IMR-90 (cell line): ENCODE measurements around the gene LTF. TPM values are rescaled to one million over a fixed set of nuclear protein-coding genes. Genes with fewer than 3 reads are reported as not detected.

Source experiments
- ATAC-seq: fragments of 200-7000 bp; cut with Tn5 transposase; 2 replicates; pipeline ENCODE4 v1.9.1; 2020; ENCODE audit warnings: low read depth, mild to moderate bottlenecking, moderate library complexity
- BruUV-seq: library from RNA; stranded (reverse); fragments of 400-500 nt; replicated peaks from 2 replicates; lab custom pipeline; 2021; lab: Mats Ljungman, UMichigan
- CTCF ChIA-PET: fragments of 300-600 bp; formaldehyde crosslinking; extraction: SDS; loops from one replicate; lab custom pipeline; 2021; ENCODE audit warnings: antibody characterized with exemption; lab: Yijun Ruan, JAX
- POLR2A ChIA-PET: fragments of 300-600 bp; sonication (Branson Sonifier 250); formaldehyde crosslinking; loops from one replicate; lab custom pipeline; 2022; ENCODE audit warnings: antibody characterized with exemption; ENCODE audit not compliant: unreplicated experiment; lab: Charles Lee
- DNase-seq: peaks from one replicate; pipeline ENCODE4 v3.0.0; 2013
- H2AFZ ChIP-seq: replicated peaks from 2 replicates; pipeline ENCODE3; 2013; ENCODE audit warnings: low read length, mild to moderate bottlenecking; ENCODE audit not compliant: poor library complexity
- H2AK5ac ChIP-seq: 2 replicates; pipeline ENCODE4 v1.6.1; 2013; ENCODE audit warnings: low read depth, low read length, inconsistent platforms
- H2AK9ac ChIP-seq: replicated peaks from 2 replicates; pipeline ENCODE3; 2013; ENCODE audit warnings: mild to moderate bottlenecking, low read depth, low read length, moderate library complexity; ENCODE audit not compliant: poor library complexity
- H2BK120ac ChIP-seq: 2 replicates; pipeline ENCODE4 v1.6.1; 2013; ENCODE audit warnings: low read depth, low read length, inconsistent platforms
- H2BK15ac ChIP-seq: 3 replicates; pipeline ENCODE4 v1.6.1; 2013; ENCODE audit warnings: low read depth, low read length, inconsistent platforms
- H2BK20ac ChIP-seq: 2 replicates; pipeline ENCODE4 v1.6.1; 2013; ENCODE audit warnings: low read depth, mild to moderate bottlenecking, inconsistent platforms, low read length, moderate library complexity
- H2BK5ac ChIP-seq: 2 replicates; pipeline ENCODE4 v1.6.1; 2013; ENCODE audit warnings: mild to moderate bottlenecking, low read depth, low read length, inconsistent platforms; ENCODE audit not compliant: poor library complexity, severe bottlenecking
- H3K14ac ChIP-seq: replicated peaks from 2 replicates; pipeline ENCODE4 v1.6.1; 2013; ENCODE audit warnings: low read depth, low read length, inconsistent platforms
- H3K18ac ChIP-seq: 2 replicates; pipeline ENCODE4 v1.6.1; 2013; ENCODE audit warnings: low read depth, low read length, control low read depth
- H3K23ac ChIP-seq: 2 replicates; pipeline ENCODE4 v1.6.1; 2013; ENCODE audit warnings: low read depth, low read length, inconsistent platforms
- H3K27ac ChIP-seq: 2 replicates; pipeline ENCODE4 v1.5.1; 2013; ENCODE audit warnings: mild to moderate bottlenecking, control low read depth, low read length; ENCODE audit not compliant: insufficient read depth
- H3K27me3 ChIP-seq: 2 replicates; pipeline ENCODE4 v1.6.1; 2013; ENCODE audit warnings: low read length; ENCODE audit not compliant: control insufficient read depth, insufficient read depth
- H3K36me3 ChIP-seq: 2 replicates; pipeline ENCODE4 v1.6.1; 2013; ENCODE audit warnings: low read length, mixed read lengths; ENCODE audit not compliant: control insufficient read depth, insufficient read depth
- H3K4ac ChIP-seq: 2 replicates; pipeline ENCODE4 v1.6.1; 2013; ENCODE audit warnings: low read depth, low read length, inconsistent platforms
- H3K4me1 ChIP-seq: 2 replicates; pipeline ENCODE4 v1.6.1; 2013; ENCODE audit warnings: low read length, mixed read lengths; ENCODE audit not compliant: control insufficient read depth, insufficient read depth
- H3K4me2 ChIP-seq: 2 replicates; pipeline ENCODE4 v1.6.1; 2013; ENCODE audit warnings: low read depth, mild to moderate bottlenecking, control low read depth, low read length, moderate library complexity
- H3K4me3 ChIP-seq: 2 replicates; pipeline ENCODE4 v1.5.1; 2013; ENCODE audit warnings: low read depth, mild to moderate bottlenecking, control low read depth, low read length, moderate library complexity; ENCODE audit not compliant: insufficient read depth
- H3K56ac ChIP-seq: 2 replicates; pipeline ENCODE4 v1.6.1; 2013; ENCODE audit warnings: low read length, inconsistent platforms; ENCODE audit not compliant: insufficient read depth; ENCODE audit errors: extremely low read depth
- H3K79me1 ChIP-seq, 2 experiments: 2 replicates each; pipeline ENCODE4 v1.6.1; 2013; ENCODE audit warnings: low read length in 2 of 2, inconsistent platforms in 1 of 2, low read depth in 1 of 2
- H3K9ac ChIP-seq: 2 replicates; pipeline ENCODE4 v1.6.1; 2013; ENCODE audit warnings: low read depth, low read length, control low read depth
- H3K9me1 ChIP-seq: 2 replicates; pipeline ENCODE4 v1.6.1; 2013; ENCODE audit warnings: low read length, inconsistent platforms; ENCODE audit not compliant: insufficient read depth
- H3K9me3 ChIP-seq: 2 replicates; pipeline ENCODE4 v1.6.1; 2013; ENCODE audit warnings: low read length; ENCODE audit not compliant: control insufficient read depth, insufficient read depth
- H4K20me1 ChIP-seq: 2 replicates; pipeline ENCODE4 v1.6.1; 2013; ENCODE audit warnings: low read length, inconsistent platforms; ENCODE audit not compliant: insufficient read depth
- H4K5ac ChIP-seq: 2 replicates; pipeline ENCODE4 v1.6.1; 2013; ENCODE audit warnings: mild to moderate bottlenecking, low read depth, low read length, control low read depth
- H4K8ac ChIP-seq, 2 experiments: 2 replicates each; pipeline ENCODE4 v1.6.1; 2013; ENCODE audit warnings: low read depth in 2 of 2, low read length in 2 of 2, control low read depth in 1 of 2, inconsistent platforms in 1 of 2
- H4K91ac ChIP-seq: 2 replicates; pipeline ENCODE4 v1.6.1; 2013; ENCODE audit warnings: low read depth, low read length, inconsistent platforms; ENCODE audit not compliant: insufficient read depth
- BHLHE40 ChIP-seq: fragments of 150-350 bp; IDR thresholded peaks from 2 replicates; pipeline ENCODE4 v1.6.1; 2016; ENCODE audit warnings: mild to moderate bottlenecking, low read depth, low read length
- CEBPB ChIP-seq: IDR thresholded peaks from 2 replicates; pipeline ENCODE4 v1.6.1; 2012; ENCODE audit warnings: low read depth, low read length, improper control_type of control experiment
- CHD1 ChIP-seq: IDR thresholded peaks from 2 replicates; pipeline ENCODE4 v1.6.1; 2012; ENCODE audit warnings: low read depth, low read length, improper control_type of control experiment
- CTCF ChIP-seq: conservative IDR thresholded peaks from 2 replicates; pipeline ENCODE4 v1.5.1; 2012; ENCODE audit warnings: mild to moderate bottlenecking, low read depth, low read length, improper control_type of control experiment
- ELK1 ChIP-seq: fragments of 150-350 bp; IDR thresholded peaks from 2 replicates; pipeline ENCODE4 v1.6.1; 2016; ENCODE audit warnings: low read depth, mild to moderate bottlenecking, low read length, moderate library complexity, borderline replicate concordance
- FOS ChIP-seq: fragments of 150-350 bp; IDR thresholded peaks from 2 replicates; pipeline ENCODE4 v1.6.1; 2016; ENCODE audit warnings: low read depth, low read length
- MAFK ChIP-seq: IDR thresholded peaks from 2 replicates; pipeline ENCODE4 v1.6.1; 2012; ENCODE audit warnings: low read depth, low read length, improper control_type of control experiment
- MAZ ChIP-seq: IDR thresholded peaks from 2 replicates; pipeline ENCODE4 v1.6.1; 2012; ENCODE audit warnings: low read depth, mild to moderate bottlenecking, low read length, improper control_type of control experiment, moderate library complexity, borderline replicate concordance
- MXI1 ChIP-seq: IDR thresholded peaks from 2 replicates; pipeline ENCODE4 v1.6.1; 2012; ENCODE audit warnings: low read depth, mild to moderate bottlenecking, low read length, moderate library complexity, borderline replicate concordance
- NFE2L2 ChIP-seq: fragments of 150-350 bp; IDR thresholded peaks from 2 replicates; pipeline ENCODE4 v1.6.1; 2016; ENCODE audit warnings: low read depth, mild to moderate bottlenecking, low read length
- POLR2A ChIP-seq: IDR thresholded peaks from 2 replicates; pipeline ENCODE4 v1.6.1; 2012; ENCODE audit warnings: mild to moderate bottlenecking, low read depth, low read length
- RCOR1 ChIP-seq: IDR thresholded peaks from 2 replicates; pipeline ENCODE4 v1.6.1; 2012; ENCODE audit warnings: mild to moderate bottlenecking, low read length, improper control_type of control experiment; ENCODE audit not compliant: insufficient replicate concordance
- RFX5 ChIP-seq: IDR thresholded peaks from 2 replicates; pipeline ENCODE4 v1.8.0; 2012; ENCODE audit warnings: low read depth, mild to moderate bottlenecking, low read length, moderate library complexity
- SMC3 ChIP-seq: fragments of 150-350 bp; IDR thresholded peaks from 2 replicates; pipeline ENCODE4 v1.6.1; 2016; ENCODE audit warnings: low read depth, mild to moderate bottlenecking, antibody characterized with exemption, low read length, moderate library complexity
- USF2 ChIP-seq: fragments of 150-350 bp; IDR thresholded peaks from 2 replicates; pipeline ENCODE4 v1.6.1; 2017; ENCODE audit warnings: mild to moderate bottlenecking, antibody characterized with exemption, low read length, low read depth
- WGBS, 2 experiments: methylation state at CpG; one replicate each; pipeline versions ENCODE4 v1.1.5 to v1.1.7; 2013; ENCODE audit warnings: missing lambda C conversion rate in 2 of 2; ENCODE audit not compliant: insufficient read length in 1 of 2; ENCODE audit errors: extremely low coverage in 2 of 2; 5-methylcytosine and 5-hydroxymethylcytosine counted together
- dilution Hi-C: fragments of 300-500 bp; cut with HindIII; formaldehyde crosslinking; loops from one replicate; pipeline ENCODE4 v1.14.3; 2018; ENCODE audit warnings: low sequenced_read_pairs; ENCODE audit not compliant: unreplicated experiment
- in situ Hi-C: fragments of 300-500 bp; cut with MboI; formaldehyde crosslinking; loops from 3 replicates; pipeline ENCODE4 v1.14.3; 2019; ENCODE audit warnings: low sequenced_read_pairs, inconsistent platforms, mixed read lengths
- intact Hi-C: fragments of 100-400 bp; cut with micrococcal nuclease; formaldehyde crosslinking; loops from 2 replicates; pipeline ENCODE4 v1.10.0; 2022
- polyA plus RNA-seq, 3 experiments: library from polyadenylated mRNA; depleted of rRNA; stranded (reverse); fragments of >200 nt; gene quantifications; 2 replicates each; pipeline ENCODE4 v1.2.3, GENCODE V29; 2012; ENCODE audit warnings: low replicate concordance in 1 of 3
- total RNA-seq: library from RNA; depleted of rRNA; stranded (reverse); fragments of >200 nt; gene quantifications from 2 replicates; pipeline ENCODE4 v1.2.3, GENCODE V29; 2012

Gene LTF
- total and polyA plus RNA-seq, 2 of the 4 experiments (the other 2 are of a cell fraction): not detected

DNA sequence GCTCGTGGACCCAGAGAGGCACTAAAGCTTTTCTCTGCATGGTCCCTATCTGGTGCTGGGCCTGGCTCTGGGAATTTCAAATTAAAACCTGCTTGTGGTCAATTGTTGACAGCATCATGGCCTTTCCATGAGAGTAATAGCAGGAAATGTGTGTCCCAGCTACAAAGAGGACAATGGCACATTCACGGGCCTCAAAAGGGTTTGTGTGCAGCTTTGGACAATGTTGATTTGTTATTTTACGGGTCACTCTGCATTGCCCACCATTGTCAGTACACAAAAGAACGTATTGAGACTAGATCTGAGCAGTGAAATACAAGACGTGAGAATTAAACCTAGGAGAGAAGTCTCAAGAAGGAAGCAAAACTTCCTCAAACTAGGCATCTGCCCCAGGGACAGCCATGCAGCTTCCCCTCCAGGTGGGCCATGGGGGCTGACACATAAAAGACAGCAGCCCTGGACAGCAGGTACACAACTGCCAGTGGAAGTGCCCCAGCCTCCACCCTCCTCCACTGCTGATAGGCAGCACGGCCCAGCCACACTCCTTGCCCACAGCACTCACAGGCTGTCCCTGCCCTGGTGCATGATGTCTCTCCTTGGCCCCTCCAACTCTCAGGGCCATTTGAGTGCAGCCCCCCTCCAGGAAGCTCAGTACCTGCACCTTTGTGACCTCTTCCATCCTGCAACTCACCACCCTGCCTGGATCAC lies 15.9 kb upstream of the LTF start:
- BruUV-seq: no TSS peak
- Histone ChIP-seq H3K4me2 (no peak overlapping the region), H3K23ac (no peak overlapping the region), H3K4me3 (no peak overlapping the region), H2BK5ac (no peak overlapping the region), H2BK120ac (peak overlapping the region; percentile 31), H2AK5ac (peak overlapping the region; percentile 71; the same call in 1 of the 2 replicates), H3K27ac (no peak overlapping the region), H3K9me1 (peaks cover 10% of the 10 kb centered on the region), H4K91ac (peak overlapping the region; percentile 48), H3K14ac (no peak overlapping the region), H3K4ac (peak overlapping the region; percentile 12; the same call in 1 of the 2 replicates), H3K79me1 (no peaks in the 10 kb centered on the region), H4K20me1 (no peaks in the 10 kb centered on the region), H4K8ac (0 out of 4 replicates have a peak overlapping the region, but pooled peaks of 1 of the 2 experiments have one; percentile 39), H4K5ac (no peak overlapping the region), H2AK9ac (no peak overlapping the region), H3K9ac (no peak overlapping the region), H3K56ac (no peak overlapping the region), H2BK15ac (peak overlapping the region; percentile 59; the same call in 1 of the 3 replicates), H3K9me3 (peaks cover under 1% of the 10 kb centered on the region; the same call in 1 of the 2 replicates), H2BK20ac (peak overlapping the region; percentile 66), H3K4me1 (peaks cover 4% of the 10 kb centered on the region; the same call in 1 of the 2 replicates), H2AFZ (no peak overlapping the region), H3K18ac (no peak overlapping the region), H3K27me3 (peaks cover 12% of the 10 kb centered on the region), H3K36me3 (no peaks in the 10 kb centered on the region)
- ATAC-seq (no peak), DNase-seq (no peak)
- ChIA-PET CTCF (no interaction called here), POLR2A (no interaction called here)
- in situ Hi-C loops: loop anchor here (25.0 kb wide), 1 partner anchor 407 kb away; the partner anchor contains the start of gene PTH1R
- WGBS, 2 experiments: 100% methylated on average over 1 of the region's 6 CpGs; no CpG with 5 or more reads in 1 of the 2 experiments
- dilution Hi-C loops: no loop called here
- intact Hi-C loops: no loop called here
- TF ChIP-seq RFX5 (no peak), NFE2L2 (no peak), FOS (no peak), USF2 (no peak), CTCF (no peak), MAZ (no peak), CHD1 (no peak), RCOR1 (no peak), BHLHE40 (no peak), SMC3 (no peak), ELK1 (no peak), CEBPB (no peak), POLR2A (no peak), MAFK (no peak), MXI1 (no peak)
